LNCAP (cell line): ENCODE results near the gene FBXL17.

Experiments used
- TF ChIP-seq, protein P1 (sequence below): fragments of 450-650 bp; IDR thresholded peaks from 2 replicates; pipeline ENCODE4 v1.5.1; 2017; ENCODE audit warnings: mild to moderate bottlenecking

The FBXL17 gene

DNA sequence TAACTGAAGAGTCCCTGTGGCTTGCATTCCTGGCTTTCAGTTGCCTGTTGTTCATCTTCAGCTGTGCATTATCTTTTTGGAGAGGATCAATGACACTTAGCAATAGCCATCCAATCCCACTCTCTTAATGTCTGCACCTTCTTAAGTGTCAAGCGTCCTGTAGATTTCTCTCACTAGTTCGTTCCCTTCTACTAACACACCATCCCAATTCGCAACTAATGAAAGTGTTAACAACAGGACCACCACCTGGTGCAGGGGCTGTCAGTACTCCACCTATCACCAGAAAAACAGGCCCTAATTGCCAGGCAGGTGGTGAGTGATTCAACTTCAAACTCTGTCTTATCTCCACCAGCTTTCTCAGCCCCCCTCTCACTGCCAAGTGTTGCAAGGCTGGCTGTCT lies 541.7 kb downstream of the FBXL17 start:
- TF ChIP-seq, protein P1, sequence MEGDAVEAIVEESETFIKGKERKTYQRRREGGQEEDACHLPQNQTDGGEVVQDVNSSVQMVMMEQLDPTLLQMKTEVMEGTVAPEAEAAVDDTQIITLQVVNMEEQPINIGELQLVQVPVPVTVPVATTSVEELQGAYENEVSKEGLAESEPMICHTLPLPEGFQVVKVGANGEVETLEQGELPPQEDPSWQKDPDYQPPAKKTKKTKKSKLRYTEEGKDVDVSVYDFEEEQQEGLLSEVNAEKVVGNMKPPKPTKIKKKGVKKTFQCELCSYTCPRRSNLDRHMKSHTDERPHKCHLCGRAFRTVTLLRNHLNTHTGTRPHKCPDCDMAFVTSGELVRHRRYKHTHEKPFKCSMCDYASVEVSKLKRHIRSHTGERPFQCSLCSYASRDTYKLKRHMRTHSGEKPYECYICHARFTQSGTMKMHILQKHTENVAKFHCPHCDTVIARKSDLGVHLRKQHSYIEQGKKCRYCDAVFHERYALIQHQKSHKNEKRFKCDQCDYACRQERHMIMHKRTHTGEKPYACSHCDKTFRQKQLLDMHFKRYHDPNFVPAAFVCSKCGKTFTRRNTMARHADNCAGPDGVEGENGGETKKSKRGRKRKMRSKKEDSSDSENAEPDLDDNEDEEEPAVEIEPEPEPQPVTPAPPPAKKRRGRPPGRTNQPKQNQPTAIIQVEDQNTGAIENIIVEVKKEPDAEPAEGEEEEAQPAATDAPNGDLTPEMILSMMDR = no peak

DNA sequence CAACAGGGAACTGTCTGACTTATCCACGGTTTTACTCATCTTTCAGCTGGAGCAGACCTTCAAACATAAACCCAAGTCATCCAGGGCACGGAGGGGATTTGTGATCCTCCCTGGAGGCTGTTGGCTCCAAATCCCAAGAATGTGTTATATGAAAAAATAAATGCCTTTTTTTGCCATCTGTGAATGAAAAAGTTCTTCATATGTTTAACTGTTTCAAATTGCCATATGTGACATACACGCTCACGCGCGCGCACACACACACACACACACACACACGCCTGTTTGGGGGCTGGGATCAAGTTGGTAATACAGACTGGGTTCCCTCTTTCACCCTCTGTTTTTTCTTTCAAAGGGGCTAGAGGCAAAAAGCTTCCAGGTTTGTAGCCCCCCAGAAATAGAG lies 546.8 kb downstream of the FBXL17 start:
- TF ChIP-seq, protein P1 = no peak

- TF ChIP-seq, protein P1 = no peak
Measured at GRCh38 chr5:107832746-107833145, 549.2 kb downstream of the FBXL17 start.

DNA sequence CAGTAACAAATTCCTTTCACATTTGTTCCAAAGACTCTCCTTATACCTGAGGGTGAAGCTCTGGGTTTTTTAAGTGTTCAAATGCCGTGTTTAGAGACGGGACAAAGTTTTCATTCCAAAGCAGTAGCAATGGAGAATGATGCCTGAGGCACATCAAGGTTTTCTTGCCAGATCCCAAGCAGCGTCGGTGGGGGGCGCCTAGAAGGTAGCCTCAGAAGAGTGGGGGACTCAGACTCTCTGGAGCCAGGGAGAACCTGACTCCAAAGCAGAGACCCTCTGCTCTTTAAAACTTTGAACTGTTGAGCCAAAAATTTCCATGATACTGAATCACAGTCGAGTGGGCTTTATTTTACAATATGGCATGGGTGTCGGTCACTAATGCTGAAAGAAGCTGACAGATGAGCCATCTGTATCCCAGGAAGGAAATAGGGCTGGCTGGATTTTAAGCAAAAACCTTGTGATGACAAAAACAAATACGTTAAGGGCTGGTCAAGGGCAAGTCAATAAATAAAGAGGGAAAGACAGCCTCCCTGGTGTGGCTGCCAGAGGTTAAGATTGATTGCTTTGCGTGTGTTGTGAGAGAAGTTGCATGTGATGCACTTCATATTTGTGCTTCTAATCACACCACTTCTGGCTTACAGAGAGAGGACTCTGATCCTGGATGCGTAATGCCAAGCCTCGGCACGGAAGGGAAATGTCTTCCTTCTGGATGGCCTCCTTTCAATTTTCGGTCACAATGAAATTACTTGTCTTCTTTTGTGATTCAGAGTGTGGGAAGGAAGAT lies 550.1 kb downstream of the FBXL17 start:
- TF ChIP-seq, protein P1 = no peak

- TF ChIP-seq, protein P1 = no peak
Measured at GRCh38 chr5:107830750-107831149, 551.1 kb downstream of the FBXL17 start.

DNA sequence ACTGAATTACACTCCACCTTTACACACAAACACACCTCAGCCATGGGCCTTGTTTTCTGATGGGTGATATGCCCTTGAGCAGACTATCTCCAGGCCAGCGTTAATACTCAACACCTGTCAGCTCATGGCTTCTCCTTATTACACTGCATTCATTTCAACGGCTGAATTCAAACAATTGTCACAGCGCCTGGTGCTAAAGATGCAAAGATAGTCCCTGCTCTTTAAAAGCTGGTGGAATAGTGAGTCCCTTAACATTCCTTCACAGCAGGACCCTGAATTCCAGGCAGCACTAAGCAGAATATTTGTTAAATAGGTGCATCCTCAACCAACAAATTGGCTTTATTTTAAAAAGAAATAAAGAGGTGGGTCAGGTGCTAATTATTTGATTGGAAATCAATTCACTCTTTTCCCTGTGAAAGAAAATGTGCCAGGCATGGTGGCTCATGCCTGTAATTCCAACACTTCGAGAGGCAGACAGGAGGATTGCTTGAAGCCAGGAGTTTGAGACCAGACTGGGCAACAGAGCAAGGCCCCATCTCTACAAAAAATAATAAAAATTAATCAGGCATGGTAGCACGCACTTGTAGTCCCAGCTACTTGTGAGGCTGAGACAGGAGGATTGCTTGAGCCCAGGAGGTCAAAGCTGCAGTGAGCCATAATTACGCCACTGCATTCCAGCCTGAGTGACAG lies 555.4 kb downstream of the FBXL17 start:
- TF ChIP-seq, protein P1 = no peak

- TF ChIP-seq, protein P1 = no peak
Measured at GRCh38 chr5:107824821-107825220, 557.1 kb downstream of the FBXL17 start.
